Retinal pigment epithelial cell (primary cell): ENCODE measurements around the gene TMEM161A.

ENCODE experiments used
- DNase-seq: peaks from one replicate; pipeline ENCODE4 v3.0.0-alpha.2; 2010; ENCODE audit warnings: low read depth
- H3K4me3 ChIP-seq: 2 replicates; pipeline ENCODE4 v1.5.1; 2011; ENCODE audit warnings: mild to moderate bottlenecking, low read length, control low read depth, moderate library complexity
- CTCF ChIP-seq: conservative IDR thresholded peaks from 2 replicates; pipeline ENCODE4 v1.5.1; 2011; ENCODE audit warnings: low read depth, low read length, control low read depth, inconsistent platforms

The TMEM161A gene

GRCh38 chr19:19132912-19133311, 5.4 kb downstream of the TMEM161A start:
- no peak overlapping the region for H3K4me3 ChIP-seq
- no peak for TF ChIP-seq CTCF
- DNase-seq: no peak

GRCh38 chr19:19131989-19132388, 6.3 kb downstream of the TMEM161A start:
- DNase-seq: no peak
- TF ChIP-seq CTCF: no peak
- no peak overlapping the region for H3K4me3 ChIP-seq

- no peak overlapping the region for H3K4me3 ChIP-seq
- DNase-seq: no peak
- TF ChIP-seq CTCF: no peak
Measured at GRCh38 chr19:19126102-19126501, 12.2 kb downstream of the TMEM161A start.

- TF ChIP-seq CTCF: no peak
- no peak for DNase-seq
- no peak overlapping the region for H3K4me3 ChIP-seq
Measured at GRCh38 chr19:19123386-19123785, 14.9 kb downstream of the TMEM161A start.

GRCh38 chr19:19122902-19123301, 15.4 kb downstream of the TMEM161A start:
- TF ChIP-seq CTCF: no peak
- no peak overlapping the region for H3K4me3 ChIP-seq
- no peak for DNase-seq

GRCh38 chr19:19121371-19121770, 16.9 kb downstream of the TMEM161A start:
- no peak for TF ChIP-seq CTCF
- no peak overlapping the region for H3K4me3 ChIP-seq
- DNase-seq: no peak

GRCh38 chr19:19120308-19121231, 17.7 kb downstream of the TMEM161A start:
- no peak for TF ChIP-seq CTCF
- no peak overlapping the region for H3K4me3 ChIP-seq
- DNase-seq: no peak
